GM23248 (cell line): ENCODE measurements around the gene FOXE3. TPM values are rescaled to one million over a fixed set of nuclear protein-coding genes. Genes with fewer than 3 reads are reported as not detected.

Source experiments
- DNase-seq: peaks from one replicate; pipeline ENCODE4 v3.0.0-alpha.2; 2015
- H2AFZ ChIP-seq: fragments of 200-600 bp; sonication (generic); 2 replicates; pipeline ENCODE4 v1.6.1; 2016; ENCODE audit warnings: antibody characterized with exemption
- H3F3A ChIP-seq: fragments of 200-600 bp; sonication (generic); 2 replicates; pipeline ENCODE4 v1.6.1; 2016; ENCODE audit warnings: mild to moderate bottlenecking, antibody characterized with exemption, mixed run types; ENCODE audit not compliant: insufficient read depth
- H3K27ac ChIP-seq: fragments of 200-600 bp; sonication (generic); 2 replicates; pipeline ENCODE4 v1.5.1; 2016; ENCODE audit warnings: mild to moderate bottlenecking
- H3K27me3 ChIP-seq: fragments of 200-600 bp; sonication (generic); replicated peaks from 2 replicates; pipeline ENCODE4 v1.6.1; 2016; ENCODE audit warnings: mild to moderate bottlenecking; ENCODE audit not compliant: insufficient read depth
- H3K36me3 ChIP-seq: fragments of 200-600 bp; sonication (generic); 2 replicates; pipeline ENCODE4 v1.6.1; 2016; ENCODE audit warnings: low read depth, mild to moderate bottlenecking
- H3K4me1 ChIP-seq: fragments of 200-600 bp; sonication (generic); 2 replicates; pipeline ENCODE4 v1.6.1; 2016; ENCODE audit warnings: mild to moderate bottlenecking; ENCODE audit not compliant: insufficient read depth
- H3K4me2 ChIP-seq: fragments of 200-600 bp; sonication (generic); one replicate; pipeline ENCODE4 v1.6.1; 2016; ENCODE audit warnings: mild to moderate bottlenecking; ENCODE audit not compliant: unreplicated experiment
- H3K4me3 ChIP-seq: fragments of 200-600 bp; sonication (generic); 2 replicates; pipeline ENCODE4 v1.5.1; 2016; ENCODE audit warnings: mild to moderate bottlenecking
- H3K79me2 ChIP-seq: fragments of 200-600 bp; sonication (generic); 2 replicates; pipeline ENCODE4 v1.6.1; 2016; ENCODE audit warnings: mild to moderate bottlenecking; ENCODE audit not compliant: insufficient read depth
- H3K9ac ChIP-seq: fragments of 200-600 bp; sonication (generic); 2 replicates; pipeline ENCODE4 v1.6.1; 2016; ENCODE audit warnings: mild to moderate bottlenecking
- H3K9me2 ChIP-seq: fragments of 200-600 bp; sonication (generic); 2 replicates; pipeline ENCODE4 v1.6.1; 2016; ENCODE audit warnings: mixed run types, mild to moderate bottlenecking, moderate library complexity; ENCODE audit not compliant: insufficient read depth
- H3K9me3 ChIP-seq: fragments of 200-600 bp; sonication (generic); one replicate; pipeline ENCODE4 v1.6.1; 2017; ENCODE audit warnings: low read depth
- H4K20me1 ChIP-seq: fragments of 200-600 bp; sonication (generic); 2 replicates; pipeline ENCODE4 v1.6.0; 2016; ENCODE audit not compliant: insufficient read depth
- EZH2 ChIP-seq: fragments of 200-600 bp; sonication (generic); IDR thresholded peaks from 2 replicates; pipeline ENCODE4 v1.6.1; 2018; ENCODE audit warnings: antibody characterized with exemption, mild to moderate bottlenecking; ENCODE audit not compliant: insufficient read depth, poor library complexity, severe bottlenecking
- EZH2phosphoT487 ChIP-seq: fragments of 200-600 bp; sonication (generic); IDR thresholded peaks from 2 replicates; pipeline ENCODE4 v1.6.1; 2018; ENCODE audit warnings: antibody characterized with exemption, moderate library complexity, mild to moderate bottlenecking, low read depth; ENCODE audit not compliant: insufficient read depth
- WGBS, 2 experiments: methylation state at CpG; one replicate each; pipeline ENCODE4 v1.1.6; 2015 to 2017; ENCODE audit warnings: low lambda C conversion rate in 2 of 2, low coverage in 1 of 2; ENCODE audit errors: missing lambda C conversion rate in 2 of 2; 5-methylcytosine and 5-hydroxymethylcytosine counted together
- in situ Hi-C: fragments of 300-500 bp; cut with MboI; formaldehyde crosslinking; loops from 2 replicates; pipeline ENCODE4 v1.15.0; 2020
- polyA plus RNA-seq: library from polyadenylated mRNA; unstranded; fragments of >200 nt; fragmentation: Nextera tagmentation; extraction: Ambion mirVana; gene quantifications from 2 replicates; pipeline ENCODE4 v1.2.1, GENCODE V29; 2016
- total RNA-seq: library from RNA; depleted of rRNA; stranded (reverse); fragments of >200 nt; shearing (Covaris generic); gene quantifications from 2 replicates; pipeline ENCODE4 v1.2.3, GENCODE V29; 2014

The FOXE3 gene
- total and polyA plus RNA-seq, 2 experiments from 2014 or later = not detected

- in situ Hi-C loops = no loop called here
- H2AFZ ChIP-seq = no peak overlapping the region
- no peaks in the 10 kb centered on the region for H3K36me3 ChIP-seq
Observed at GRCh38 chr1:47409311-47410067, 6.6 kb upstream of the FOXE3 start.

DNA sequence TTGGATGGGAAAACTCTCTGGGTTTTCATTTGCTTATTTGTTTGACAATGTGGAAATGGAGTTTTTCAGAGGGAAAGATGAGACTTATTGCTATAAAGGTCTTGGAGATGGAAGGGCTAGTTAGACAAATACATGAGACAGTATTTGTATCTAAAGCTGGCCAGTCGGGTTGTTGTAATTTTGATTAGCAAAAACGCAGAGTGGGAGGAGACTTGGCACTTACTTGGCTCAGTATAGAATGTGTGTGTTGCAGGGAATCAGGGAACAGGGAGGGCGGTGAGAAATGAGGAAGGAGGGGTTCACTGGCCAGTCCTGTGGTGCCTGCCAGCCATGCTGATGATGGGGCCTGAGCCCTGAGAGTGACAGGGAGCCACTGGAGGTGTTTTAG, 6.0 kb upstream of the FOXE3 start:
- H3K79me2 ChIP-seq = no peaks in the 10 kb centered on the region
- H3F3A ChIP-seq = peaks cover 54% of the 10 kb centered on the region
- H3K4me1 ChIP-seq = peaks cover 58% of the 10 kb centered on the region
- no peaks in the 10 kb centered on the region for H3K9me2 ChIP-seq
- no peak overlapping the region for H2AFZ ChIP-seq
- no peaks in the 10 kb centered on the region for H3K27me3 ChIP-seq
- H3K9ac ChIP-seq = no peak overlapping the region
- DNase-seq = no peak
- TF ChIP-seq EZH2 (no peak), EZH2phosphoT487 (no peak)
- no peaks in the 10 kb centered on the region for H3K36me3 ChIP-seq
- WGBS, 2 experiments = 45 to 58% methylated on average over 3 of the region's 3 CpGs
- H3K4me3 ChIP-seq = no peak overlapping the region
- peak overlapping the region; percentile 72 for H3K27ac ChIP-seq
- H4K20me1 ChIP-seq = no peaks in the 10 kb centered on the region
- H3K9me3 ChIP-seq = no peaks in the 10 kb centered on the region
- in situ Hi-C loops = no loop called here
- H3K4me2 ChIP-seq = peak overlapping the region; percentile 74

More at GRCh38 chr1:47409311-47410067, 6.6 kb upstream of the FOXE3 start:
- 2 to 8% methylated on average over 12 of the region's 12 CpGs for WGBS, 2 experiments
- Histone ChIP-seq H3K79me2 (no peaks in the 10 kb centered on the region), H3K9me3 (no peaks in the 10 kb centered on the region), H3K4me2 (peak overlapping the region; percentile 74), H4K20me1 (no peaks in the 10 kb centered on the region), H3K27ac (peak overlapping the region; percentile 72), H3K9me2 (no peaks in the 10 kb centered on the region), H3K9ac (no peak overlapping the region; the same call in 1 of the 2 replicates), H3K4me3 (peak overlapping the region; percentile 6; the same call in 1 of the 2 replicates), H3K27me3 (no peaks in the 10 kb centered on the region), H3F3A (peaks cover 54% of the 10 kb centered on the region), H3K4me1 (peaks cover 58% of the 10 kb centered on the region)
- no peak for TF ChIP-seq EZH2
- TF ChIP-seq EZH2phosphoT487 = no peak
- peak; percentile 95 for DNase-seq

DNA sequence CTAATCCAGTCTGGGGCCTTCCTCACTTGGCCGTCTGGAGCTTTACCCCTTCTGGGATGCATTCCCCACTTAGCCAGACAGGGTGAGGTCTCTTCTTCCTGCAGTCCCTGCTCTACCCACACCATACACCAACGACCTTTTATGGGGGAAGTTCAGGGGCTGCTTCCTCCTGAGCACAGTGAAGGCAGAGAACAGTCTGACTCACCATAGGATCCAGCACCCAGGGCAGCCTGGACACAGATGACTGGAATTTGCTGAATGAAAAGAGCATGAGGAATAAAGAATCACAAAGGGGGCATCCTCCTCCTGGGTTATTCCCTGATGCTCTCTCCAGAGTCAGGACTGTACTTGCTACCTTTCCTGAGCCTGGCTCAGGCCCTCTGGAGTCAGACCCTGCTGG, 4.6 kb upstream of the FOXE3 start:
- no peaks in the 10 kb centered on the region for H3K36me3 ChIP-seq
- H3K9ac ChIP-seq = no peak overlapping the region
- TF ChIP-seq EZH2 = no peak
- no peak for TF ChIP-seq EZH2phosphoT487
- 20 to 28% methylated on average over 2 of the region's 2 CpGs for WGBS, 2 experiments
- H3K4me2 ChIP-seq = peak overlapping the region; percentile 2
- no peaks in the 10 kb centered on the region for H3K79me2 ChIP-seq
- no peaks in the 10 kb centered on the region; the same call in 1 of the 2 replicates for H3K27me3 ChIP-seq
- no peak overlapping the region for H3K4me3 ChIP-seq
- H3K4me1 ChIP-seq = peaks cover 56% of the 10 kb centered on the region
- no peaks in the 10 kb centered on the region for H4K20me1 ChIP-seq
- in situ Hi-C loops = no loop called here
- H3K9me3 ChIP-seq = no peaks in the 10 kb centered on the region
- H2AFZ ChIP-seq = no peak overlapping the region
- H3F3A ChIP-seq = peaks cover 48% of the 10 kb centered on the region
- peak; percentile 74 for DNase-seq
- H3K27ac ChIP-seq = no peak overlapping the region
- H3K9me2 ChIP-seq = no peaks in the 10 kb centered on the region

DNA sequence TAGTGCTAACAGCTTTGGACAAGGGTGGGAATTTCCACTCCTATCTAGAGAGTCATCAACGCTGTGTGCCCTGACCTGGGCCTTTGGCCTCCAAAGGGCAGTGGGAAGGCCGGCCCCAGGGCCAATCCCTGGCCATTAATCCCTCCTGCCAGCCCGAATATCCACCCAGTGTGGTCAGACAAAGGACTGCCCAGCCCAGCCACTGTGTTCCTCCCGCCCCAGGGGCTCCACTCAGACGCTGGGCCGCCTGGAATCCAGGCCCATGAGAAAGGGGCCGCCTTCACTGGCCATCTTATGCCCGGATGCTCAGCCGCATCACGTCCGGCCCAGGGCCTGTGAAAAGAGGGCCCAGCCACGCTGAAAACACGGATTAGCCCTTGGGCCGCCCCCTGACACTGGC, 3.6 kb upstream of the FOXE3 start:
- no peak overlapping the region for H3K27ac ChIP-seq
- no peak for DNase-seq
- H3K4me1 ChIP-seq = peaks cover 46% of the 10 kb centered on the region
- no peaks in the 10 kb centered on the region; the same call in 1 of the 2 replicates for H3K27me3 ChIP-seq
- no peak overlapping the region for H3K9ac ChIP-seq
- no peaks in the 10 kb centered on the region for H3K9me2 ChIP-seq
- H3F3A ChIP-seq = peaks cover 38% of the 10 kb centered on the region
- 97% methylated on average over 14 of the region's 14 CpGs for WGBS, 2 experiments
- no peaks in the 10 kb centered on the region for H3K36me3 ChIP-seq
- H3K4me3 ChIP-seq = no peak overlapping the region
- no peak for TF ChIP-seq EZH2phosphoT487
- TF ChIP-seq EZH2 = no peak
- in situ Hi-C loops = no loop called here
- H4K20me1 ChIP-seq = no peaks in the 10 kb centered on the region
- no peaks in the 10 kb centered on the region for H3K79me2 ChIP-seq
- no peak overlapping the region for H2AFZ ChIP-seq
- H3K9me3 ChIP-seq = no peaks in the 10 kb centered on the region
- no peak overlapping the region for H3K4me2 ChIP-seq
